HCT116 (cell line): ENCODE results near the gene FAM151A. TPM values are rescaled to one million over a fixed set of nuclear protein-coding genes. Genes with fewer than 3 reads are reported as not detected.

Experiments
- ATAC-seq: fragments of 200-7000 bp; cut with Tn5 transposase; 2 replicates; pipeline ENCODE4 v1.9.1; 2020; ENCODE audit warnings: mild to moderate bottlenecking, moderate library complexity
- BruUV-seq: library from RNA; stranded (reverse); fragments of 400-500 nt; replicated peaks from 2 replicates; lab custom pipeline; 2021; lab: Mats Ljungman, UMichigan
- CTCF ChIA-PET: fragments of 300-600 bp; sonication (Branson Sonifier 250); formaldehyde crosslinking; loops from one replicate; lab custom pipeline; 2021; ENCODE audit warnings: antibody characterized with exemption; lab: Charles Lee
- POLR2A ChIA-PET: fragments of 300-600, 350-600 bp; sonication (Branson Sonifier 250); formaldehyde crosslinking; loops from one replicate; lab custom pipeline; 2021; ENCODE audit warnings: antibody characterized with exemption; lab: Charles Lee
- RAD21 ChIA-PET, 2 experiments: fragments of 300-600 bp; sonication (Branson Sonifier 250); formaldehyde crosslinking; loops; one replicate each; lab custom pipeline; 2023; ENCODE audit warnings: low total read pairs in 2 of 2; ENCODE audit not compliant: uncharacterized antibody in 2 of 2, unreplicated experiment in 2 of 2, low non-redundant PET in 1 of 2; lab: Charles Lee
- DNase-seq: peaks from one replicate; pipeline ENCODE4 v3.0.0-alpha.2; 2010; ENCODE audit warnings: low read depth, low spot score
- H2AFZ ChIP-seq: fragments of 200-600 bp; shearing (Covaris generic), sonication (generic); 2 replicates; pipeline ENCODE4 v1.6.1; 2017; ENCODE audit warnings: low read depth, mixed run types, mixed read lengths, antibody characterized with exemption, low read length; ENCODE audit not compliant: poor library complexity, severe bottlenecking
- H3K27ac ChIP-seq: 2 replicates; pipeline ENCODE4 v1.5.1; 2012; ENCODE audit warnings: low read depth, low read length
- H3K27me3 ChIP-seq: fragments of 200-600 bp; sonication (generic); 2 replicates; pipeline ENCODE4 v1.6.1; 2016; ENCODE audit warnings: mixed run types, low read length, mixed read lengths; ENCODE audit not compliant: insufficient read depth
- H3K36me3 ChIP-seq, 2 experiments: fragments of 200-500 bp in 1 of 2; fragments of 200-600 bp in 1 of 2; sonication (Bioruptor generic) in 1 of 2; sonication (generic) in 1 of 2; 2 replicates each; pipeline versions ENCODE4 v1.5.1 to v1.6.1; 2014 to 2016; ENCODE audit warnings: low read length in 2 of 2, inconsistent platforms in 1 of 2, mixed read lengths in 1 of 2, mixed run types in 1 of 2; ENCODE audit not compliant: insufficient read depth in 2 of 2, control insufficient read depth in 1 of 2
- H3K4me1 ChIP-seq, 2 experiments: fragments of 200-600 bp in 1 of 2; sonication (generic) in 1 of 2; 2 replicates each; pipeline versions ENCODE4 v1.5.1 to v1.6.1; 2012 to 2017; ENCODE audit warnings: low read length in 2 of 2, inconsistent platforms in 1 of 2, mild to moderate bottlenecking in 1 of 2, mixed read lengths in 1 of 2, mixed run types in 1 of 2, moderate library complexity in 1 of 2; ENCODE audit not compliant: insufficient read depth in 2 of 2, control insufficient read depth in 1 of 2
- H3K4me2 ChIP-seq: fragments of 200-600 bp; sonication (generic); 2 replicates; pipeline ENCODE4 v1.6.1; 2017; ENCODE audit warnings: mixed run types, low read length, mixed read lengths
- H3K4me3 ChIP-seq, 2 experiments: fragments of 200-600 bp in 1 of 2; sonication (generic) in 1 of 2; replicated peaks in 1 of 2; 2 replicates each; pipeline ENCODE4 v1.5.1; 2011 to 2016; ENCODE audit warnings: low read length in 2 of 2, control low read depth in 1 of 2, low read depth in 1 of 2, mild to moderate bottlenecking in 1 of 2, mixed read lengths in 1 of 2, mixed run types in 1 of 2
- H3K79me2 ChIP-seq: fragments of 200-600 bp; sonication (generic); 2 replicates; pipeline ENCODE4 v1.6.1; 2017; ENCODE audit warnings: mild to moderate bottlenecking, mixed run types, low read length, moderate library complexity, mixed read lengths; ENCODE audit not compliant: insufficient read depth
- H3K9ac ChIP-seq: fragments of 200-600 bp; sonication (generic); 2 replicates; pipeline ENCODE4 v1.6.1; 2016; ENCODE audit warnings: low read length, mixed read lengths
- H3K9me2 ChIP-seq: fragments of 200-600 bp; sonication (generic), shearing (Covaris generic); 2 replicates; pipeline ENCODE4 v1.6.1; 2017; ENCODE audit warnings: mixed run types, mild to moderate bottlenecking, moderate library complexity; ENCODE audit not compliant: insufficient read depth
- H3K9me3 ChIP-seq, 2 experiments: fragments of 200-500 bp in 1 of 2; fragments of 200-600 bp in 1 of 2; sonication (Bioruptor generic) in 1 of 2; sonication (generic) in 1 of 2; 2 replicates each; pipeline ENCODE4 v1.6.1; 2014 to 2017; ENCODE audit warnings: low read length in 2 of 2, mixed read lengths in 2 of 2, inconsistent platforms in 1 of 2, low read depth in 1 of 2, mild to moderate bottlenecking in 1 of 2, mixed run types in 1 of 2, moderate library complexity in 1 of 2; ENCODE audit not compliant: control insufficient read depth in 1 of 2, insufficient read depth in 1 of 2
- H4K20me1 ChIP-seq: fragments of 200-600 bp; sonication (generic), shearing (Covaris generic); 2 replicates; pipeline ENCODE4 v1.6.1; 2017; ENCODE audit warnings: mixed run types, mild to moderate bottlenecking, moderate library complexity; ENCODE audit not compliant: insufficient read depth
- CEBPB ChIP-seq: IDR thresholded peaks from 2 replicates; pipeline ENCODE4 v1.6.1; 2012; ENCODE audit warnings: low read depth
- ELF1 ChIP-seq: IDR thresholded peaks from 2 replicates; pipeline ENCODE4 v1.6.1; 2012; ENCODE audit warnings: low read depth, borderline replicate concordance
- FOSL1 ChIP-seq: IDR thresholded peaks from 2 replicates; pipeline ENCODE4 v1.6.1; 2012; ENCODE audit warnings: low read depth
- POLR2A ChIP-seq: IDR thresholded peaks from 2 replicates; pipeline ENCODE4 v1.7.0; 2011; ENCODE audit warnings: borderline replicate concordance; ENCODE audit not compliant: insufficient read depth, insufficient read length; ENCODE audit errors: extremely low read depth
- SP1 ChIP-seq: IDR thresholded peaks from 2 replicates; pipeline ENCODE4 v1.6.1; 2012; ENCODE audit warnings: low read depth
- SRF ChIP-seq: IDR thresholded peaks from 2 replicates; pipeline ENCODE4 v1.6.1; 2012; ENCODE audit warnings: low read depth
- TCF7L2 ChIP-seq: IDR thresholded peaks from 2 replicates; pipeline ENCODE4 v1.7.0; 2011; ENCODE audit warnings: borderline replicate concordance, inconsistent platforms; ENCODE audit not compliant: insufficient read depth, insufficient read length; ENCODE audit errors: extremely low read depth
- ZBTB33 ChIP-seq: IDR thresholded peaks from 2 replicates; pipeline ENCODE4 v1.6.1; 2011; ENCODE audit warnings: mild to moderate bottlenecking, low read length, moderate library complexity; ENCODE audit not compliant: insufficient replicate concordance; ENCODE audit errors: extremely low read depth
- ZFX ChIP-seq: fragments of 450-650 bp; IDR thresholded peaks from 2 replicates; pipeline ENCODE4 v1.6.1; 2017
- intact Hi-C: fragments of 100-400 bp; cut with micrococcal nuclease; formaldehyde crosslinking; loops from 2 replicates; pipeline ENCODE4 v1.10.0; 2022
- total RNA-seq: library from RNA; stranded (reverse); gene quantifications from one replicate; pipeline ENCODE4 v1.2.1, GENCODE V29; 2021; ENCODE audit not compliant: unreplicated experiment

FAM151A gene
- total RNA-seq, 1 experiment from 2014 or later, result not detected

- no TSS peak for BruUV-seq
- no peaks in the 10 kb centered on the region for H3K9me2 ChIP-seq
- no peaks in the 10 kb centered on the region; a peak in 1 of 4 replicates for H3K36me3 ChIP-seq
- no peak for ATAC-seq
- no peaks in the 10 kb centered on the region for H3K27me3 ChIP-seq
- no peaks in the 10 kb centered on the region for H3K9me3 ChIP-seq
- no peak overlapping the region for H2AFZ ChIP-seq
- no peaks in the 10 kb centered on the region for H4K20me1 ChIP-seq
- RAD21 ChIA-PET, result no interaction called here
- H3K27ac ChIP-seq, result no peak overlapping the region; the same call in 1 of the 2 replicates
- intact Hi-C loops, result no loop called here
- H3K4me3 ChIP-seq, result no peak overlapping the region
- POLR2A ChIA-PET, result interaction anchor here (1.0 kb wide), 1 partner anchor 11 kb away, joined by 4 read pairs; no protein-coding TSS in a partner anchor
- no peaks in the 10 kb centered on the region; the same call in 1 of the 2 replicates for H3K79me2 ChIP-seq
- TF ChIP-seq ZBTB33, result no peak
- no peak for TF ChIP-seq POLR2A
- no peak for TF ChIP-seq TCF7L2
- TF ChIP-seq SRF, result no peak
- TF ChIP-seq ZFX, result no peak
- no peak for TF ChIP-seq SP1
- TF ChIP-seq ELF1, result no peak
- TF ChIP-seq CEBPB, result no peak
- no peak for TF ChIP-seq FOSL1
- peak overlapping the region; percentile 6; the same call in 1 of the 2 replicates for H3K9ac ChIP-seq
- CTCF ChIA-PET, result no interaction called here
- no peak for DNase-seq
- H3K4me1 ChIP-seq, result peaks cover 14 to 19% of the 10 kb centered on the region in 2 experiments
- H3K4me2 ChIP-seq, result peak overlapping the region; percentile 46
These were observed 42.3 kb downstream of the FAM151A start for GRCh38 chr1:54580856-54581550.
